ENCODE data around the gene UBE2H. TPM values are rescaled to one million over a fixed set of nuclear protein-coding genes. Genes with fewer than 3 reads are reported as not detected.

Gene UBE2H
- total RNA-seq, 1 experiment from 2014 or later: 42.3 TPM

GRCh38 chr7:129940329-129940728 is 12.4 kb downstream of the UBE2H start:
- no peak overlapping the region for H3K27ac ChIP-seq
- H3K9me3 ChIP-seq (replicated peaks): no peaks in the 10 kb centered on the region
- DNase-seq: no peak
- H3K27me3 ChIP-seq: no peaks in the 10 kb centered on the region
- H3K36me3 ChIP-seq: peaks cover 15% of the 10 kb centered on the region
- no peaks in the 10 kb centered on the region for H3K4me1 ChIP-seq
- H3K4me3 ChIP-seq: no peak overlapping the region

DNA sequence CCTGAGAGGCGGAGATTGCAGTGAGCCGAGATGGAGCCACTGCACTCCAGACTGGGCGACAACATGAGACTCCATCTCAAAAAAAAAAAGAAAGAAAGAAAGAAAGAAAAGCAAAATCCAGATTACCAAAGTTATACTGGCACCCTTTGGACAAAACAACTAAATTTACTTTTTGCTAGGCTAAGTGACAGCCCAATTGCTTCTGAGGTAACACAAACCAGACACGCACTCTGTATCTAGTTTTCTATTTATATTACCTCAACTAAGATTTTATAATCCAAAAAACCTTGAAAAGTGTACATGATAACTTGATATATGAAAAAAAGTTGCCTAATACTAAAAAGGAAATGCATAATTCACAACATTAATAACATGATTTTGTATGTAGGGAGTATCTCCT is 12.9 kb downstream of the UBE2H start:
- DNase-seq: no peak
- Histone ChIP-seq H3K4me1 (no peaks in the 10 kb centered on the region), H3K4me3 (no peak overlapping the region), H3K27me3 (no peaks in the 10 kb centered on the region), H3K36me3 (peaks cover 17% of the 10 kb centered on the region), H3K27ac (no peak overlapping the region), H3K9me3 (replicated peaks) (no peaks in the 10 kb centered on the region)

- Histone ChIP-seq H3K9me3 (replicated peaks) (no peaks in the 10 kb centered on the region), H3K4me1 (no peaks in the 10 kb centered on the region)
Observed at GRCh38 chr7:129933627-129934026, 19.1 kb downstream of the UBE2H start.

DNA sequence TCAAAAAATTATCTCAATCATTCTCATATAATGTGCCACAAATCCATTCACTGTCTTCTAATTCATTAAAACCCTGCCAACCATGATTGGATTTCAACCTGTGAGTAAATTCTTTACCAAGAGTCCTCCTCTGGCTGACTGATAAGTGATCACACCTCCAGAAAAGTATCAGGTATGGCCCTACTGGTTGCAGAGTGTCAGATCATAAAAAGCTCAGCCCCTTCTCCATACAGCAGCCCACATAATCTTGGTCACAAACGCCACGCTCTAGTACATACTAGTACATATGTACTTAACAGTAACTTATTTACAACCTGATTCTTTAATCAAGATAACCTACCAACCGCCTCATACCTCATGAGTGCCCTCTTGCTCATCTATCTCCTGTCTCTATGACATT is 26.1 kb downstream of the UBE2H start:
- Histone ChIP-seq H3K4me3 (no peak overlapping the region), H3K36me3 (no peaks in the 10 kb centered on the region; the same call in none of the 2 replicates), H3K4me1 (no peaks in the 10 kb centered on the region), H3K27me3 (no peaks in the 10 kb centered on the region), H3K9me3 (replicated peaks) (no peaks in the 10 kb centered on the region), H3K27ac (no peak overlapping the region)
- DNase-seq: no peak

More at GRCh38 chr7:129933627-129934026, 19.1 kb downstream of the UBE2H start:
- Histone ChIP-seq H3K4me3 (no peak overlapping the region), H3K27me3 (no peaks in the 10 kb centered on the region), H3K36me3 (0 out of 2 replicates have a peak, but pooled peaks cover 5% of the 10 kb centered on the region), H3K27ac (no peak overlapping the region)
- DNase-seq: no peak

- DNase-seq: no peak
- H3K27ac ChIP-seq: no peak overlapping the region
- no peak overlapping the region for H3K4me3 ChIP-seq
- H3K36me3 ChIP-seq: no peaks in the 10 kb centered on the region; the same call in none of the 2 replicates
- H3K27me3 ChIP-seq: no peaks in the 10 kb centered on the region
- H3K4me1 ChIP-seq: no peaks in the 10 kb centered on the region
- no peaks in the 10 kb centered on the region for H3K9me3 ChIP-seq (replicated peaks)
Observed at GRCh38 chr7:129925416-129926002, 27.3 kb downstream of the UBE2H start.

- Histone ChIP-seq H3K27ac (no peak overlapping the region), H3K27me3 (no peaks in the 10 kb centered on the region), H3K9me3 (replicated peaks) (no peaks in the 10 kb centered on the region), H3K4me3 (no peak overlapping the region), H3K36me3 (no peaks in the 10 kb centered on the region; the same call in none of the 2 replicates), H3K4me1 (no peaks in the 10 kb centered on the region)
- no peak for DNase-seq
Observed at GRCh38 chr7:129924602-129925001, 28.2 kb downstream of the UBE2H start.

- H3K27me3 ChIP-seq: no peaks in the 10 kb centered on the region
- no peak overlapping the region for H3K4me3 ChIP-seq
- DNase-seq: no peak
- H3K36me3 ChIP-seq: no peaks in the 10 kb centered on the region; the same call in none of the 2 replicates
- no peaks in the 10 kb centered on the region for H3K9me3 ChIP-seq (replicated peaks)
- no peaks in the 10 kb centered on the region for H3K4me1 ChIP-seq
- H3K27ac ChIP-seq: no peak overlapping the region
Observed at GRCh38 chr7:129923709-129924108, 29.1 kb downstream of the UBE2H start.

- Histone ChIP-seq H3K27ac (no peak overlapping the region), H3K27me3 (no peaks in the 10 kb centered on the region), H3K4me1 (peaks cover 8% of the 10 kb centered on the region), H3K9me3 (replicated peaks) (no peaks in the 10 kb centered on the region), H3K36me3 (no peaks in the 10 kb centered on the region; the same call in none of the 2 replicates), H3K4me3 (no peak overlapping the region)
- DNase-seq: no peak
Observed at GRCh38 chr7:129919492-129919891, 33.3 kb downstream of the UBE2H start.

GRCh38 chr7:129918922-129919321 is 33.8 kb downstream of the UBE2H start:
- Histone ChIP-seq H3K9me3 (replicated peaks) (no peaks in the 10 kb centered on the region), H3K4me3 (no peak overlapping the region), H3K4me1 (peaks cover 9% of the 10 kb centered on the region), H3K36me3 (no peaks in the 10 kb centered on the region; the same call in none of the 2 replicates), H3K27ac (no peak overlapping the region), H3K27me3 (no peaks in the 10 kb centered on the region)
- no peak for DNase-seq

- Histone ChIP-seq H3K27ac (no peak overlapping the region), H3K36me3 (no peaks in the 10 kb centered on the region; the same call in none of the 2 replicates), H3K4me1 (peaks cover 9% of the 10 kb centered on the region), H3K27me3 (no peaks in the 10 kb centered on the region), H3K9me3 (replicated peaks) (no peaks in the 10 kb centered on the region), H3K4me3 (no peak overlapping the region)
- DNase-seq: no peak
Observed at GRCh38 chr7:129917934-129918333, 34.8 kb downstream of the UBE2H start.

GRCh38 chr7:129914536-129915272 is 38.1 kb downstream of the UBE2H start:
- Histone ChIP-seq H3K27me3 (no peaks in the 10 kb centered on the region), H3K36me3 (peaks cover 2% of the 10 kb centered on the region; the same call in 1 of the 2 replicates), H3K4me3 (no peak overlapping the region), H3K9me3 (replicated peaks) (no peaks in the 10 kb centered on the region), H3K4me1 (peaks cover 9% of the 10 kb centered on the region), H3K27ac (no peak overlapping the region)
- peak in 1 of 2 experiments; percentile 25 for DNase-seq

DNA sequence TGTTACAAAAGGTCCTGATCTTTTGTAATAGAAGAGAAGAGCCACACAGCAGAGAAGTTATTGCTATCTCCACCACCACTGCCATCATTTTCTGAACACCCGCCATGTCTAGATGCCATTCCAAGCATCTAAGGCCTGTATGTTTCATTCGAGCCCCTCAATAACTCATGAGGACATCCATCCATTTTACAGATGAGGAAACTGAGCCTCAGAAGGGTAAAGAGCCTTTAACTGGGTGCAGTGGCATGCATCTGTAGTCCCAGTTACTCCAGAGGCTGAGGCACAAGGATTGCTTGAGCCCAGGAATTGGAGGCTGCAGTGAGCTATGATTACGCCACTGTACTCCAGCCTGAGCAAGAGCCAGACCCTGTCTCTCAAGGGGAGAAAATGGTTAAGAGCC is 39.3 kb downstream of the UBE2H start:
- no peak overlapping the region for H3K4me3 ChIP-seq
- no peak overlapping the region for H3K27ac ChIP-seq
- no peaks in the 10 kb centered on the region for H3K9me3 ChIP-seq (replicated peaks)
- H3K36me3 ChIP-seq: peaks cover 2% of the 10 kb centered on the region; the same call in 1 of the 2 replicates
- DNase-seq: no peak
- no peaks in the 10 kb centered on the region for H3K27me3 ChIP-seq
- peaks cover 9% of the 10 kb centered on the region for H3K4me1 ChIP-seq

DNA sequence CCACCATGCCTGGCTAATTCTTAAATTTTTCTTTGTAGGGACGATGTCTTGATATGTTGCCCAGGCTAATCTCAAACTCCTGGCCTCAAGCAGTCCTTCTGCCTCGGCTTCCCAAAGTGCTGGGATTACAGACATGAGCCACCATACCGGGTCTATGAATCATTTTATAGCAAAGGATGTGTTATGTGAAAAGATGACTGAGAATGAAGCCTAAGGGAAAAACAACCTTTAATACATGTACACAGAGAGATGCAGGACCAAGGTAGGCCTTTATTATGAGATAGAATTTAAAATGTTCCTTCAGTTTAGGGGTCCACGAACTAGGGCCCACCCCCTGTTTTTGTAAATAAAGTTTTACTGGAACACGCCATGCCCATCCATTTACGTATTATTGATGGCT is 41.0 kb downstream of the UBE2H start:
- H3K36me3 ChIP-seq: peaks cover 3% of the 10 kb centered on the region
- peaks cover 11% of the 10 kb centered on the region for H3K4me1 ChIP-seq
- H3K4me3 ChIP-seq: no peak overlapping the region
- no peaks in the 10 kb centered on the region for H3K9me3 ChIP-seq (replicated peaks)
- DNase-seq: no peak
- no peaks in the 10 kb centered on the region for H3K27me3 ChIP-seq
- no peak overlapping the region for H3K27ac ChIP-seq

DNA sequence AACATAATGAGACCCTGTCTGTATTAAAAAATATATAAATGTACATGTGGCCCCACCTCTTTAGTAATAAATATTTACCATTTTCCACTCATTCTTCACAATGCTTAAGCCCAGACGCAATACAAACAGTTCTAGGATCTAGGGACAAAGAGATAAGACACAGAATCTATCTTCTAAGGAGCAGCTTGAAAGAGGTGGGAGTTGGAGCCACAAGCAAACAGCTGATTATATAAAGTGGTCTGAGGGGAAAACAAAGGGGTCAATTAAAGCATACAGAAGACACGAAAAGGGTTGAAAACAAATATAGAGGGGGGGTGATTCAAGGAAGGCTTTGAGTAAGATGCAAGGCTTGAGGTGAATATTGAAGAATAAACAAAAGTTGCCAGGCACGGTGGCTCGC is 43.1 kb downstream of the UBE2H start:
- no peak overlapping the region for H3K27ac ChIP-seq
- no peak overlapping the region for H3K4me3 ChIP-seq
- no peaks in the 10 kb centered on the region for H3K9me3 ChIP-seq (replicated peaks)
- DNase-seq: no peak
- H3K36me3 ChIP-seq: peaks cover 12% of the 10 kb centered on the region
- no peaks in the 10 kb centered on the region for H3K27me3 ChIP-seq
- H3K4me1 ChIP-seq: peaks cover 5% of the 10 kb centered on the region

DNA sequence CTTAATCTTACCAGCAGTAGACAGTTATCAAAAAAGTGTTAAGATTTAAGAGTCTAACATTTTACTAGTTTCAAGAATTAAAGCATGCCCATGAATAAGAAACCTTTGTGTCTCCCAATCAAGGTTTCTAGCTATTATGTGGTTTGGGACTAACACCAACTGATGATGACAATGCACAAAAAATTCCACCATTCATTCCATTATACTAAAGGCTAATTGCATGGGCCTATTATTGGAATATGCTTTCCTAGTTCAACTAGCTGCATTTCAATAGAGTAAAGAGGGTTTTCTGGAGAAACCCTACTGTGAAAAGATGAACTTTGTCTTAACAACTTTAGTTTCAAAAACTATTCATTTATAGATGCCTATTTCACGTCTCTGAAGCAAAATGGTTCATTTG is 44.6 kb downstream of the UBE2H start:
- Histone ChIP-seq H3K27ac (no peak overlapping the region), H3K9me3 (replicated peaks) (no peaks in the 10 kb centered on the region), H3K4me3 (no peak overlapping the region), H3K27me3 (no peaks in the 10 kb centered on the region), H3K4me1 (0 out of 2 replicates have a peak, but pooled peaks cover 3% of the 10 kb centered on the region), H3K36me3 (peaks cover 12% of the 10 kb centered on the region)
- DNase-seq: no peak

Data from SJCRH30 (cell line).